Measurements from ENCODE around the gene KRAS.

- TF ChIP-seq, protein P1, sequence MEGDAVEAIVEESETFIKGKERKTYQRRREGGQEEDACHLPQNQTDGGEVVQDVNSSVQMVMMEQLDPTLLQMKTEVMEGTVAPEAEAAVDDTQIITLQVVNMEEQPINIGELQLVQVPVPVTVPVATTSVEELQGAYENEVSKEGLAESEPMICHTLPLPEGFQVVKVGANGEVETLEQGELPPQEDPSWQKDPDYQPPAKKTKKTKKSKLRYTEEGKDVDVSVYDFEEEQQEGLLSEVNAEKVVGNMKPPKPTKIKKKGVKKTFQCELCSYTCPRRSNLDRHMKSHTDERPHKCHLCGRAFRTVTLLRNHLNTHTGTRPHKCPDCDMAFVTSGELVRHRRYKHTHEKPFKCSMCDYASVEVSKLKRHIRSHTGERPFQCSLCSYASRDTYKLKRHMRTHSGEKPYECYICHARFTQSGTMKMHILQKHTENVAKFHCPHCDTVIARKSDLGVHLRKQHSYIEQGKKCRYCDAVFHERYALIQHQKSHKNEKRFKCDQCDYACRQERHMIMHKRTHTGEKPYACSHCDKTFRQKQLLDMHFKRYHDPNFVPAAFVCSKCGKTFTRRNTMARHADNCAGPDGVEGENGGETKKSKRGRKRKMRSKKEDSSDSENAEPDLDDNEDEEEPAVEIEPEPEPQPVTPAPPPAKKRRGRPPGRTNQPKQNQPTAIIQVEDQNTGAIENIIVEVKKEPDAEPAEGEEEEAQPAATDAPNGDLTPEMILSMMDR (IDR thresholded peaks at IDR 0.05), result no peak
- TF ChIP-seq POLR2A (IDR thresholded peaks at IDR 0.05), result no peak
Measured at GRCh38 chr12:25156061-25156460, 94.7 kb downstream of the KRAS start.

Measured in body of pancreas (tissue), 4 donors.